CD4-positive, alpha-beta T cell (primary cell): ENCODE data around the gene KCNN3. TPM values are rescaled to one million over a fixed set of nuclear protein-coding genes. Genes with fewer than 3 reads are reported as not detected.

Source experiments
- ATAC-seq: fragments of 200-7000 bp; cut with Tn5 transposase; one replicate; pipeline ENCODE4 v1.10.0; 2022; ENCODE audit warnings: mild to moderate bottlenecking; ENCODE audit not compliant: poor library complexity
- CTCF ChIA-PET: fragments of 350-600 bp; sonication (Branson Sonifier 250); formaldehyde crosslinking; loops from one replicate; lab custom pipeline; 2021; ENCODE audit warnings: antibody characterized with exemption, inconsistent platforms; lab: Charles Lee
- POLR2A ChIA-PET: fragments of 350-600 bp; sonication (Branson Sonifier 250); formaldehyde crosslinking; loops from one replicate; lab custom pipeline; 2021; ENCODE audit warnings: antibody characterized with exemption, inconsistent platforms; lab: Charles Lee
- DNase-seq, 14 experiments: peaks; one replicate each; pipeline ENCODE4 v3.0.0-alpha.2; 2013 to 2020; ENCODE audit warnings: mixed read lengths in 2 of 14
- H3K27ac ChIP-seq, 2 donors: one replicate each; pipeline versions ENCODE4 v1.5.1 to v1.7.0; 2013; ENCODE audit warnings: low read length in 2 of 2, low read depth in 1 of 2, mild to moderate bottlenecking in 1 of 2
- H3K27me3 ChIP-seq, 2 experiments: 1 replicate in 1 of 2; 2 replicates in 1 of 2; pipeline versions ENCODE4 v1.6.1 to v1.7.0; 2013; ENCODE audit warnings: low read length in 2 of 2, control low read depth in 1 of 2, mild to moderate bottlenecking in 1 of 2, moderate library complexity in 1 of 2; ENCODE audit not compliant: insufficient read depth in 2 of 2, control insufficient read depth in 1 of 2
- H3K36me3 ChIP-seq: one replicate; pipeline ENCODE4 v1.6.1; 2013; ENCODE audit warnings: low read length, control low read depth; ENCODE audit not compliant: insufficient read depth
- H3K4me1 ChIP-seq: one replicate; pipeline ENCODE4 v1.6.1; 2013; ENCODE audit warnings: low read length, control low read depth; ENCODE audit not compliant: insufficient read depth
- H3K4me3 ChIP-seq: one replicate; pipeline ENCODE4 v1.5.1; 2013; ENCODE audit warnings: mild to moderate bottlenecking, low read length, moderate library complexity
- H3K9me3 ChIP-seq, 2 experiments: 1 replicate in 1 of 2; 2 replicates in 1 of 2; pipeline versions ENCODE4 v1.6.1 to v1.7.0; 2013; ENCODE audit warnings: low read length in 2 of 2, mild to moderate bottlenecking in 2 of 2, control low read depth in 1 of 2, moderate library complexity in 1 of 2; ENCODE audit not compliant: control insufficient read depth in 1 of 2, insufficient read depth in 1 of 2
- H3K27ac Mint-ChIP-seq: one replicate; pipeline ENCODE4 v1.8.0; 2020; ENCODE audit warnings: mixed read lengths
- H3K27me3 Mint-ChIP-seq: one replicate; pipeline ENCODE4 v1.8.0; 2021; ENCODE audit warnings: mixed read lengths
- H3K36me3 Mint-ChIP-seq: one replicate; pipeline ENCODE4 v1.8.0; 2021; ENCODE audit warnings: low read depth, mixed read lengths
- H3K4me1 Mint-ChIP-seq: one replicate; pipeline ENCODE4 v1.8.0; 2021; ENCODE audit warnings: low read depth, mixed read lengths
- H3K4me3 Mint-ChIP-seq: one replicate; pipeline ENCODE4 v1.8.0; 2020; ENCODE audit warnings: mild to moderate bottlenecking, mixed read lengths
- H3K9me3 Mint-ChIP-seq: one replicate; pipeline ENCODE4 v1.8.0; 2020; ENCODE audit warnings: mixed read lengths
- intact Hi-C, 2 experiments: fragments of 100-400 bp; cut with DNase I in 1 of 2; cut with micrococcal nuclease in 1 of 2; formaldehyde crosslinking; loops; one replicate each; pipeline versions ENCODE4 v1.15.1 to v1.9.0; 2023 to 2025; cut with DNase I, micrococcal nuclease
- total RNA-seq, 174 experiments: library from RNA in 2 of 174; stranded (reverse) in 2 of 174; gene quantifications; one replicate each; pipeline ENCODE4 v1.2.3 and lab custom pipeline; 2021 to 2026
- TF ChIP-seq, protein P1 (sequence below): fragments of 200-600 bp; IDR thresholded peaks from one replicate; pipeline ENCODE4 v1.8.0; 2022; ENCODE audit warnings: antibody characterized with exemption, mild to moderate bottlenecking

Gene KCNN3
- total RNA-seq, 2 experiments from 2014 or later: not detected

GRCh38 chr1:154777154-154777553 is 92.9 kb downstream of the KCNN3 start:
- Histone ChIP-seq H3K4me3 (no peak overlapping the region), H3K9me3 (peaks cover 0 to 4% of the 10 kb centered on the region in 2 experiments), H3K4me1 (no peaks in the 10 kb centered on the region), H3K27me3 (no peaks in the 10 kb centered on the region), H3K27ac (no peak overlapping the region), H3K36me3 (no peaks in the 10 kb centered on the region)
- H3K4me1 Mint-ChIP-seq: peaks cover 5% of the 10 kb centered on the region
- intact Hi-C loops: no loop called here
- ChIA-PET CTCF (interaction anchor here (1.2 kb wide), 1 partner anchor 16 kb away, joined by 3 read pairs; no protein-coding TSS in a partner anchor), POLR2A (no interaction called here)
- no peak overlapping the region for H3K27ac Mint-ChIP-seq
- H3K4me3 Mint-ChIP-seq: no peak overlapping the region
- no peaks in the 10 kb centered on the region for H3K9me3 Mint-ChIP-seq
- TF ChIP-seq, protein P1, sequence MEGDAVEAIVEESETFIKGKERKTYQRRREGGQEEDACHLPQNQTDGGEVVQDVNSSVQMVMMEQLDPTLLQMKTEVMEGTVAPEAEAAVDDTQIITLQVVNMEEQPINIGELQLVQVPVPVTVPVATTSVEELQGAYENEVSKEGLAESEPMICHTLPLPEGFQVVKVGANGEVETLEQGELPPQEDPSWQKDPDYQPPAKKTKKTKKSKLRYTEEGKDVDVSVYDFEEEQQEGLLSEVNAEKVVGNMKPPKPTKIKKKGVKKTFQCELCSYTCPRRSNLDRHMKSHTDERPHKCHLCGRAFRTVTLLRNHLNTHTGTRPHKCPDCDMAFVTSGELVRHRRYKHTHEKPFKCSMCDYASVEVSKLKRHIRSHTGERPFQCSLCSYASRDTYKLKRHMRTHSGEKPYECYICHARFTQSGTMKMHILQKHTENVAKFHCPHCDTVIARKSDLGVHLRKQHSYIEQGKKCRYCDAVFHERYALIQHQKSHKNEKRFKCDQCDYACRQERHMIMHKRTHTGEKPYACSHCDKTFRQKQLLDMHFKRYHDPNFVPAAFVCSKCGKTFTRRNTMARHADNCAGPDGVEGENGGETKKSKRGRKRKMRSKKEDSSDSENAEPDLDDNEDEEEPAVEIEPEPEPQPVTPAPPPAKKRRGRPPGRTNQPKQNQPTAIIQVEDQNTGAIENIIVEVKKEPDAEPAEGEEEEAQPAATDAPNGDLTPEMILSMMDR: no peak
- H3K36me3 Mint-ChIP-seq: no peaks in the 10 kb centered on the region
- ATAC-seq (no peak), DNase-seq (no peak)
- no peaks in the 10 kb centered on the region for H3K27me3 Mint-ChIP-seq

- H3K4me3 ChIP-seq: no peak overlapping the region
- Mint-ChIP-seq H3K36me3 (no peaks in the 10 kb centered on the region), H3K4me1 (no peaks in the 10 kb centered on the region), H3K9me3 (no peaks in the 10 kb centered on the region), H3K27me3 (no peaks in the 10 kb centered on the region), H3K4me3 (no peak overlapping the region), H3K27ac (no peak overlapping the region)
- ATAC-seq: no peak
- no peaks in the 10 kb centered on the region for H3K36me3 ChIP-seq
- no peaks in the 10 kb centered on the region for H3K4me1 ChIP-seq
- intact Hi-C loops: no loop called here
- no peaks in the 10 kb centered on the region for H3K27me3 ChIP-seq
- DNase-seq: no peak
- TF ChIP-seq, protein P1: no peak
- H3K9me3 ChIP-seq: peaks cover 0 to 4% of the 10 kb centered on the region in 2 experiments
- ChIA-PET CTCF (interaction anchor here (0.5 kb wide), 1 partner anchor 60 kb away, joined by 3 read pairs; no protein-coding TSS in a partner anchor), POLR2A (no interaction called here)
- H3K27ac ChIP-seq: no peak overlapping the region
Observed at GRCh38 chr1:154775621-154776605, 94.2 kb downstream of the KCNN3 start.

DNA sequence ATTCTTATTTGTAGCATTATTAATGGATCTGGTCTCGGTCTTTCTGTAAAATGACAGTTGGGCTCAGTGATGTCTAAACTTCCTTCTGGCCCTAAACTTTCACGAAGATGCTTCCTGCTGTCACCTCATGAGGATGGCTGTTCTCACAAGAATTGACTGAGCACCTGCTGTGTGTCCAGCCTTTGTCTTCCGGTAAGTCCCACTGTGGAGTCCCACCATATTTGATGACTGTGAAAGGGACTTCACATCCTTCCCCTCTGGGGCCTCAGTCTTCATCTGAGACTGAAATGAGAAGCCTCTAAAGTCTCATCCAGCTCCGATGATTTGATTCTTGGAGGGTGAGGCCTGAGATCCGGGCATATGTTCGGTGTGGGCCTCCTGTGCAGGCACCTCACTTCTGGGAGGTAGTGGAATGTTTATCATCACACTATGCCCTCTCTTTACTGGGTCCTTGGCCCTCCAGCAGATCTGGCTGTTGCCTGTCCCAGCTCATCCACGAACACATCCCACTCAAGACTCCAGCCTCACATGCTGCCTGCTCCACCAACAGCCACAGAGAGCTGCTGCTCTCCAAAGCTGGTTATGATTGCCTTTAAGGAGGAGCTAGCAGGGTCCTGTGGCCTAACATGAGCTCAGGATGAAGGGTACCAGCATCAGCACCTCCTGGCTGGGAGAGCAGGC is 95.8 kb downstream of the KCNN3 start:
- no peak for DNase-seq
- Histone ChIP-seq H3K4me3 (no peak overlapping the region), H3K27ac (no peak overlapping the region), H3K36me3 (no peaks in the 10 kb centered on the region), H3K27me3 (no peaks in the 10 kb centered on the region), H3K9me3 (peaks cover 0 to 4% of the 10 kb centered on the region in 2 experiments), H3K4me1 (no peaks in the 10 kb centered on the region)
- no peak for ATAC-seq
- POLR2A ChIA-PET: interaction anchor here (1.1 kb wide), 1 partner anchor 13 kb away, joined by 3 read pairs; no protein-coding TSS in a partner anchor
- Mint-ChIP-seq H3K4me1 (no peaks in the 10 kb centered on the region), H3K4me3 (no peak overlapping the region), H3K9me3 (no peaks in the 10 kb centered on the region), H3K36me3 (no peaks in the 10 kb centered on the region), H3K27me3 (no peaks in the 10 kb centered on the region), H3K27ac (no peak overlapping the region)
- TF ChIP-seq, protein P1: no peak
- CTCF ChIA-PET: interaction anchor here (1.3 kb wide), 2 partner anchors 45 to 104 kb away, joined by 3 read pairs; no protein-coding TSS in a partner anchor
- intact Hi-C loops: no loop called here
